GM12892 (cell line): ENCODE measurements around the gene TMEM60.

Experiments used
- DNase-seq: peaks from one replicate; pipeline ENCODE4 v3.0.0; 2011; ENCODE audit not compliant: insufficient read length
- FAIRE-seq: peaks from 2 replicates; lab custom pipeline; 2011; peaks lifted over from hg19 to GRCh38; lab: Jason Lieb, UNC
- POLR2A ChIP-seq: IDR thresholded peaks from 2 replicates; pipeline ENCODE4 v1.6.1; 2011; ENCODE audit warnings: low read depth, low read length, control low read depth
- POLR2AphosphoS5 ChIP-seq: IDR thresholded peaks from 2 replicates; pipeline ENCODE4 v1.6.1; 2011; ENCODE audit warnings: low read depth, low read length, control low read depth
- TAF1 ChIP-seq: IDR thresholded peaks from 2 replicates; pipeline ENCODE4 v1.6.1; 2011; ENCODE audit warnings: low read depth, mild to moderate bottlenecking, control low read depth, low read length, borderline replicate concordance

Gene TMEM60

GRCh38 chr7:77765906-77766800 is 32.1 kb downstream of the TMEM60 start:
- no peak for DNase-seq
- no peak for TF ChIP-seq POLR2A
- TF ChIP-seq TAF1 = no peak
- TF ChIP-seq POLR2AphosphoS5 = no peak
- FAIRE-seq = peak; percentile 9

GRCh38 chr7:77765481-77765880 is 32.8 kb downstream of the TMEM60 start:
- DNase-seq = no peak
- no peak for TF ChIP-seq POLR2AphosphoS5
- TF ChIP-seq TAF1 = no peak
- no peak for TF ChIP-seq POLR2A
- FAIRE-seq = no peak

DNA sequence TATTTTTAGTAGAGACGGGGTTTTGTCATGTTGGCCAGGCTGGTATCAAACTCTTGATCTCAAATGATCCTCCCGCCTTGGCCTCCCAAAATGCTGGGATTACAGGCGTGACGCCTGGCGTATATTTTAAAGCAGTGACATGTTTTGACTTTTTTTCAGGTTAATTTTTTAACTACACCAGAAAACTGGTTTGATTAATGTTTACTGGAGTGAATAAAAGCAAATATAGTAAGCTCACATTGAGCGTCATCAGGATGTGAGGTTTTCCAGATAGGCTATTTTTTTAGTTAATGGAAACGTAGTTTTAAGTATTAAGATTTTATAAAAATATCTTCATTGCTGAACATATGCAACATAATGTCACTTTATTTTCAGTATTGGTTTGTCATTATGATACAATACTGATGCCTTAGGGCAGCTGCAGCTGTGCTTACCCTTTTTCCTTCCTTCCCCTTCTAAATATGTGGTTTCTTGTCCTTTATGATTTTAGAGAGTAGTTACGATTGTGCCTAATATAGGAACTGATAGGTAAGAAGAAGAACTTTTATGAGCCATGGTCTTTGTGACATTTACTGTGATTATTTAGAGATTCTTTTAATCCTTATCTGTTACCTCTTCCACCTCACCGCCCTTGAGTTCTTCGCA is 37.3 kb downstream of the TMEM60 start:
- DNase-seq (no peak), FAIRE-seq (peak; percentile 36)
- TF ChIP-seq TAF1 = no peak
- TF ChIP-seq POLR2A = no peak
- no peak for TF ChIP-seq POLR2AphosphoS5

DNA sequence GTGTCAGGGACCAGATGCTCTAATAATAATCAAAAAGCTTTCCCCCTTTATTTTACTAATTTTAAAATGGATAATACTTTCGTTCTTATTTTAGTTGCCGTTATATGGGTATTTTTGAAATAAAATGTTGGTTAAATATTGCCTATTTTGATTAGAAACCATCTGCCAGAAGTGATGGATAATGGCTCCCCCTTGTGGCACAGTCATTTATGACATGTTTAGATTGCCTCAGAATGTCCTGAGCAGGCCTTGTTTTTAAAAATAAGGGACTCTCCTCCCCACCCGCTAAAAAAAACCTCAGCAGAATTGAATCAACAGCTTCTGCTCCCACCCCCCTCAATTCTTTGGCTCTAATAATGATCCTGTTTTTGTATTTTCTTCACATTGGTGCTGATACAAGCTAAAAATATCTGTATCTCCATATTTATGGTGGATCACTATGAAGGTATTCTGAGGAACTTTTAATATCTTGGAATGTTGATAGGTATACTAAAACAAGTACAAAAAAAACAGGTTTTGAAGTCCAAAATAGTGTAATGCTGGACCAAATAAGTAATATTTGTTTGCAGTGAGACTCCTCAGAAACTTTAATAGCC is 38.8 kb downstream of the TMEM60 start:
- FAIRE-seq (peak; percentile 69), DNase-seq (no peak)

GRCh38 chr7:77757589-77757988 is 40.6 kb downstream of the TMEM60 start:
- FAIRE-seq (peak; percentile 64), DNase-seq (no peak)
- TF ChIP-seq TAF1 (no peak), POLR2A (no peak), POLR2AphosphoS5 (no peak)

More for the DNA sequence above, 38.8 kb downstream of the TMEM60 start:
- no peak for TF ChIP-seq POLR2A
- TF ChIP-seq TAF1 = no peak
- TF ChIP-seq POLR2AphosphoS5 = no peak

DNA sequence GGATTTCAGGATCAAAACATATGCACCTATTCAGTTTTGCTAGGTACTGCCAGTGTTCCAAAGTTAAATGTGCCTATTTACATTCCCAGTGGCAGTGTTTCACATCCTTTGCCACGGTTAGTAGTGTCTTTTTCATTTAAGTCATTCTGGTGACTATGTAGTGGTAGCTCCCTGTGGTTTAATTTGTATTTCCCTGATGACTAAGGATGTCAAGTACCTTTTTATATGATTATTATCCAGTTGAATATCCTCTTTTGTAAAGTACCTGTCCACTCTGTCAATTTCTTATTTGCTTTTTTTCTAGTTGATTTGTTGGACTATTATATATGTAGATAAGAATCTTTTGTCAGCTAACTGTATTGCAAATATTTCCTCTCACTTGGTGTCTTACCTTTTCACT is 45.1 kb downstream of the TMEM60 start:
- no peak for TF ChIP-seq POLR2A
- no peak for TF ChIP-seq POLR2AphosphoS5
- TF ChIP-seq TAF1 = no peak
- FAIRE-seq (no peak), DNase-seq (no peak)

- DNase-seq = no peak
- TF ChIP-seq POLR2A (no peak), TAF1 (no peak), POLR2AphosphoS5 (no peak)
- no peak for FAIRE-seq
These were observed 46.2 kb downstream of the TMEM60 start for GRCh38 chr7:77752016-77752415.

DNA sequence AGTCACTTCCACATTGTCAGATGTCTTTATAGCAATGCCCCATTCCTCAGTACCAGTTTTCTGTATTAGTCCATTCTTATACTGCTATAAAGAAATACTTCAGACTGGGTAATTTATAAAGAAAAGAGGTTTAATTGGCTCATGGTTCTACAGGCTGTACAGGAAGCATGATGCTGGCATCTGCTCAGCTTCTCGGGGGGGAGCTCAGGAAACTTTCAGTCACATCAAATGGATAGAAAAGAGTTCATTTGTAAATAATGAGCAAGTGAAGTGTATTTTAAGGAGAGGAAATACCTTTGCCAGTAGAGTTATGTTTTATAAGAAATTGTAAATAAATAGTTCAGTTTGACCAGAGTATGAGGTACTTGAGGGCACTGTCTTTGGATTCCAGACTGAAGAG is 50.5 kb downstream of the TMEM60 start:
- no peak for TF ChIP-seq POLR2AphosphoS5
- no peak for TF ChIP-seq POLR2A
- no peak for TF ChIP-seq TAF1
- FAIRE-seq = no peak
- no peak for DNase-seq

- no peak for FAIRE-seq
- TF ChIP-seq TAF1 (no peak), POLR2A (no peak), POLR2AphosphoS5 (no peak)
- no peak for DNase-seq
These were observed 51.1 kb downstream of the TMEM60 start for GRCh38 chr7:77747178-77747577.

- no peak for TF ChIP-seq TAF1
- no peak for TF ChIP-seq POLR2AphosphoS5
- TF ChIP-seq POLR2A = no peak
- no peak for FAIRE-seq
These were observed 51.4 kb downstream of the TMEM60 start for GRCh38 chr7:77746824-77747165.

DNA sequence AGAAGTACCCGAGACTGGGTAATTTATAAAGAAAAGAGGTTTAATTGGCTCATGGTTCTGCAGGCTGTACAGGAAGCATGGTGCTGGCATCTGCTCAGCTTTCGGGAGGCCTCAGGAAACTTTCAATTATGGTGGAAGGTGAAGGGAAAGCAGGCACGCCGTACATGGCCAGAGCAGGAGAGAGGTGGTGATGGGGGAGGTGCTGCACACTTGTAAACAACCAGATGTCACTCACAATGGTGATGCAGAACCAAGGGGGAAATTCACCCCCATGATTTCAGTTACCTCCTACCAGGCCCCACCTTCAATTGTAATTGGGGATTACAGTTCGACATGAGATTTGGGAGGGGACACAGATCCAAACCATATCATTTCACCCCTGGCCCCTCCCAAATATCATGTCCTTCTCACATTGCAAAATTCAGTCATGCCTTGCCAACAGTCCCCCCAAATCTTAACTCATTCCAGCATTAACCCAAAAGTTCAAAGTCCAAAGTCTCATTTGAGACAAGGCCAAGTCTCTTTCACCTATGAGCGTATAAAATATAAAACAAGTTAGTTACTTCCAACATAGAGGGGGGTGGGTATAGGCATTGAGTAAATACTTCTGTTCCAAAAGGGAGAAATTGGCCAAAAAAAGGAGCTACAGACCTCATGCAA is 51.9 kb downstream of the TMEM60 start:
- no peak for DNase-seq
- FAIRE-seq = no peak
- TF ChIP-seq POLR2AphosphoS5 = no peak
- no peak for TF ChIP-seq POLR2A
- no peak for TF ChIP-seq TAF1

More at GRCh38 chr7:77746824-77747165, 51.4 kb downstream of the TMEM60 start:
- no peak for DNase-seq
